Pancreas (tissue), 10 donors: Measurements from ENCODE around the gene HDHD2. TPM values are rescaled to one million over a fixed set of nuclear protein-coding genes. Genes with fewer than 3 reads are reported as not detected.

Source experiments
- ATAC-seq, 4 donors: fragments of 200-7000 bp; cut with Tn5 transposase; one replicate each; pipeline versions ENCODE4 v1.8.0 to v1.9.1; 2020; ENCODE audit warnings: mild to moderate bottlenecking in 4 of 4, moderate library complexity in 4 of 4
- DNase-seq, 6 donors: peaks; one replicate each; pipeline ENCODE4 v3.0.0-alpha.2; 2020
- FAIRE-seq: peaks from 2 replicates; lab custom pipeline; 2012; peaks lifted over from hg19 to GRCh38; lab: Jason Lieb, UNC
- H3K27ac ChIP-seq, 4 donors: fragments of 200-600 bp; sonication (generic); 1 replicate in 3 of 4; 2 replicates in 1 of 4; pipeline versions ENCODE4 v1.5.0 to v1.8.0; 2020
- H3K27me3 ChIP-seq, 4 donors: fragments of 200-600 bp; one replicate each; pipeline ENCODE4 v1.8.0; 2021
- H3K36me3 ChIP-seq, 3 donors: fragments of 200-600 bp; sonication (generic) in 1 of 3; one replicate each; pipeline versions ENCODE4 v1.5.0 to v1.8.0; 2020 to 2021
- H3K4me1 ChIP-seq, 3 donors: fragments of 200-600 bp; one replicate each; pipeline ENCODE4 v1.8.0; 2021
- H3K4me3 ChIP-seq, 4 donors: fragments of 200-600 bp; sonication (generic) in 2 of 4; one replicate each; pipeline versions ENCODE4 v1.5.0 to v1.8.0; 2020 to 2021
- H3K9me3 ChIP-seq, 4 donors: fragments of 200-600 bp; one replicate each; pipeline ENCODE4 v1.8.0; 2021
- WGBS, 2 donors: extraction: QIAGEN DNeasy Blood & Tissue Kit; methylation state at CpG; one replicate each; pipeline ENCODE4 v1.1.7; 2013; 5-methylcytosine and 5-hydroxymethylcytosine counted together
- intact Hi-C, 3 donors: fragments of 100-400 bp; cut with DNase I; formaldehyde crosslinking; loops; one replicate each; pipeline versions ENCODE4 v1.11.1 to v1.14.2; 2022
- polyA plus RNA-seq, 2 donors: library from polyadenylated mRNA; stranded (reverse); fragments of 200-250 nt; gene quantifications; one replicate each; pipeline ENCODE4 v1.2.3, GENCODE V29; 2013
- total RNA-seq, 6 donors: library from RNA; stranded (reverse); fragmentation: NEBNext Ultra II Directional in 4 of 6; extraction: Animal tissue kit (Norgen Biotek cat#: 25700) in 4 of 6; gene quantifications; one replicate each; pipeline versions ENCODE4 v1.2.1 to v1.2.4, GENCODE V29; 2021 to 2023
- TF ChIP-seq, protein P1 (sequence below), 4 donors: fragments of 200-600 bp; sonication (generic) in 3 of 4; IDR thresholded peaks; one replicate each; pipeline versions ENCODE4 v1.5.0 to v1.8.0; 2021; ENCODE audit warnings: antibody characterized with exemption in 4 of 4
- donor health status: healthy with polysubstance abuse.
- donor health status: DM: no; HTN: no; CAD: no; lungs with moderate emphysema.
- donor health status: DM: no; HTN: no; CAD: no.
- donor health status: control.
- donor health status: control.
- donor health status: Bipolar disorder and iron deficiency.
- donor health status: DM: yes; HTN: yes; CAD: no.
- donor health status: DM: no; HTN: no; CAD: no.
- donor health status: DM: no; HTN: no; CAD: no.
- donor health status: DM: yes; HTN: yes; CAD: no.

HDHD2 gene
- total and polyA plus RNA-seq, 8 donors: 12.7 to 28.0 (median 22.0) TPM

DNA sequence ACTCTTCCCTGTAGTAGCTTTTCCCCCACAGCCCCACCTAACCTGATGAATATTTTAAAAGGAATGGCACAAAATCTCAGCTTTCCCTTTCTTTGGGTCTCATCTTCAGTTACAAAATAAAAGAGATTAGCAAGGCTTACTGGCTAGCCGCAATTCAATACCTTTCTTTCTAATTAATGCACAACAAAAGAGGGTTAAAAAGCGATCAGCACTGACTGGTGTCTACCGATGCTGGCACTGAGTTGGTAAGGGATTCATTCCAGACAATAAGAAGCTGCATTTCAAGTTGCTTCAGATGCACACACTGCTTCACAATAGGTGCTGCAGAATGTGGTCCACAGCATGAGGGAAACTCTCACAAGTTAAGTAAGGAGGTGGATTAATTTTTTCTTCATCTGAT is 41.9 kb downstream of the HDHD2 start:
- DNase-seq (no peak), FAIRE-seq (no peak), ATAC-seq (no peak)
- H3K27me3 ChIP-seq: no peaks in the 10 kb centered on the region
- intact Hi-C loops: loop anchor here in 1 of 3 donors (10.0 kb wide), 1 partner anchor 96 kb away; no protein-coding TSS in a partner anchor
- WGBS, 2 donors: 68 to 71% methylated on average over 3 of the region's 3 CpGs
- no peaks in the 10 kb centered on the region for H3K9me3 ChIP-seq
- no peak overlapping the region for H3K4me3 ChIP-seq
- H3K27ac ChIP-seq: no peak overlapping the region
- TF ChIP-seq, protein P1, sequence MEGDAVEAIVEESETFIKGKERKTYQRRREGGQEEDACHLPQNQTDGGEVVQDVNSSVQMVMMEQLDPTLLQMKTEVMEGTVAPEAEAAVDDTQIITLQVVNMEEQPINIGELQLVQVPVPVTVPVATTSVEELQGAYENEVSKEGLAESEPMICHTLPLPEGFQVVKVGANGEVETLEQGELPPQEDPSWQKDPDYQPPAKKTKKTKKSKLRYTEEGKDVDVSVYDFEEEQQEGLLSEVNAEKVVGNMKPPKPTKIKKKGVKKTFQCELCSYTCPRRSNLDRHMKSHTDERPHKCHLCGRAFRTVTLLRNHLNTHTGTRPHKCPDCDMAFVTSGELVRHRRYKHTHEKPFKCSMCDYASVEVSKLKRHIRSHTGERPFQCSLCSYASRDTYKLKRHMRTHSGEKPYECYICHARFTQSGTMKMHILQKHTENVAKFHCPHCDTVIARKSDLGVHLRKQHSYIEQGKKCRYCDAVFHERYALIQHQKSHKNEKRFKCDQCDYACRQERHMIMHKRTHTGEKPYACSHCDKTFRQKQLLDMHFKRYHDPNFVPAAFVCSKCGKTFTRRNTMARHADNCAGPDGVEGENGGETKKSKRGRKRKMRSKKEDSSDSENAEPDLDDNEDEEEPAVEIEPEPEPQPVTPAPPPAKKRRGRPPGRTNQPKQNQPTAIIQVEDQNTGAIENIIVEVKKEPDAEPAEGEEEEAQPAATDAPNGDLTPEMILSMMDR (IDR thresholded peaks at IDR 0.05): no peak
- no peaks in the 10 kb centered on the region for H3K4me1 ChIP-seq
- H3K36me3 ChIP-seq: peaks cover 0 to 17% (median 0%) of the 10 kb centered on the region in 3 donors

DNA sequence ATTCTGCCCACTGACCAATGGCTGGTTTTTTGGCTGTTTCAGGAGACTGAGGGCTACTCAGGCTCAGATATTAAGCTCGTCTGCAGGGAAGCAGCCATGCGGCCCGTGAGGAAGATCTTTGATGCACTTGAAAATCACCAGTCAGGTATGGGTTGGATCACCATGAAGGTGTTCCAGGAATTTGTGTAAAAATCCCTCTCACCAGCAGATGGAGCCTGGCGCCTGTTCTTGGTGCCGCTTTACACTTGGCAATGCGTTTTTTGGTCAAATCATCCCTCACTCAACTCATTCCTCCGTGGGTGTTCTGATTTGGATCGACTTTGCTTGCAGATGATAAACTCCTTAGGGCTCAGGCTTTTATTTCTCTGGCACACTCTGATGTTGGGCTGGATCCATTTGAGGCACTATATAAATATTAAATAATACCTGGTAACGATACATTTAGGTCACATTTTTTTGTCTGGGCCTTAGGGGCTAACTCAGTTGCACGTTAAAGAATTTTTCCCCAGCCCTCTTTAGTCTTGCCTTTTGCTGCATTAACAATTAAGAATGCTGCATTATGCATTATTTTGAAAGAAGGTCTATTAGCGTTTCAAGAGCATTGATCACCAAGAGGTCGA is 50.0 kb downstream of the HDHD2 start:
- Histone ChIP-seq H3K9me3 (no peaks in the 10 kb centered on the region), H3K27me3 (no peaks in the 10 kb centered on the region), H3K27ac (no peak overlapping the region), H3K4me1 (no peaks in the 10 kb centered on the region), H3K36me3 (peaks cover 0 to 5% (median 0%) of the 10 kb centered on the region in 3 donors), H3K4me3 (no peak overlapping the region)
- intact Hi-C loops: loop anchor here in 2 of 3 donors (5.0 to 10.0 kb wide), 2 partner anchors 102 to 104 kb away; no protein-coding TSS in a partner anchor
- FAIRE-seq (no peak), DNase-seq (peak; percentile 18 to 73 (median 42)), ATAC-seq (peak; percentile 80 to 93 (median 90))
- TF ChIP-seq, protein P1 (IDR thresholded peaks at IDR 0.05): peak; percentile 49 to 59 (median 56)
- 23 to 25% methylated on average over 12 of the region's 12 CpGs for WGBS, 2 donors

DNA sequence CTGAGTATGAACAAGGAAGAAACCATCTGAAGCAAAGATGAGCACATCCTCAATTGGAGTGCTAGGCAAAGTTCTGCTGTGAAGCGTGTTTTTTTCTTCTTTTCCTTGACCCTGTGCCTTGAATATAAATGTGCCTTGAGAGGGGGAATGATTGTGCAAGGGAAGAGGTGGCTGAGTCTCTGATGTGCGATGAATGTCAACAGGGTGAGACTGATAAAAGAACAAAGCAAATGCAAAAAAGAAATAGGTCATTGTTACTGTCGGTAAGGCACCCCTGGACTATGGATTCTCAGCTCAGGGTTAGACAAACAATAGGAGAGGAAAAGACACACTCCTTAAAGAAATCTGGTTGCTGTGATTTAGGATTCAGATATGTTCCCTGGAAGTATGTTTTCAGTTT is 54.5 kb downstream of the HDHD2 start:
- Histone ChIP-seq H3K4me3 (no peak overlapping the region), H3K27ac (no peak overlapping the region), H3K4me1 (no peaks in the 10 kb centered on the region), H3K9me3 (no peaks in the 10 kb centered on the region), H3K36me3 (no peaks in the 10 kb centered on the region), H3K27me3 (no peaks in the 10 kb centered on the region)
- DNase-seq: no peak
- ATAC-seq: no peak
- no peak for FAIRE-seq
- intact Hi-C loops: loop anchor here in 1 of 3 donors (10.0 kb wide), 1 partner anchor 659 kb away; no protein-coding TSS in a partner anchor
- 82 to 83% methylated on average over 3 of the region's 3 CpGs for WGBS, 2 donors
- TF ChIP-seq, protein P1 (IDR thresholded peaks at IDR 0.05): no peak

DNA sequence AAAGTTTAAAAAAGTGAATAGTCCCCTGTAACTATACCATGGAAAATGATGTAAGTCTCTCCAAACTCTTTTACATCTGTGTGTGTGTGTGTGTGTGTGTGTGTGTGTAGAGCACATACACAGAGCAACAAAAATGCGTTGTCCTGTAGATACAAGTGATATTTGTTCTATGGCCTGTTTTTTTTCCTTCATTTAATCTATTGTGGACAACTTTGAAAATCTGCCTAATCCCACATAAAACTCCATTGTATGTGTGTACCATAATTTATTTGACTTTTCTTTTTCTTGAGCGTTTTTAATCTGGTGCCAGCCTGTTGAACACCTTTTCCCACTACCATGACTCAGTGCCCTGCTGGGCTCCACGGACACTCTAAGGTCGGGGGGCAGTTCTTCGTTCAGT is 62.6 kb downstream of the HDHD2 start:
- H3K27ac ChIP-seq: no peak overlapping the region
- H3K9me3 ChIP-seq: no peaks in the 10 kb centered on the region
- FAIRE-seq: no peak
- TF ChIP-seq, protein P1 (IDR thresholded peaks at IDR 0.05): no peak
- no peak for DNase-seq
- no peaks in the 10 kb centered on the region for H3K36me3 ChIP-seq
- no peak overlapping the region for H3K4me3 ChIP-seq
- ATAC-seq: no peak
- no peaks in the 10 kb centered on the region for H3K4me1 ChIP-seq
- no peaks in the 10 kb centered on the region for H3K27me3 ChIP-seq
- WGBS, 2 donors: 81 to 92% methylated on average over 5 of the region's 5 CpGs
- intact Hi-C loops: no loop called here

DNA sequence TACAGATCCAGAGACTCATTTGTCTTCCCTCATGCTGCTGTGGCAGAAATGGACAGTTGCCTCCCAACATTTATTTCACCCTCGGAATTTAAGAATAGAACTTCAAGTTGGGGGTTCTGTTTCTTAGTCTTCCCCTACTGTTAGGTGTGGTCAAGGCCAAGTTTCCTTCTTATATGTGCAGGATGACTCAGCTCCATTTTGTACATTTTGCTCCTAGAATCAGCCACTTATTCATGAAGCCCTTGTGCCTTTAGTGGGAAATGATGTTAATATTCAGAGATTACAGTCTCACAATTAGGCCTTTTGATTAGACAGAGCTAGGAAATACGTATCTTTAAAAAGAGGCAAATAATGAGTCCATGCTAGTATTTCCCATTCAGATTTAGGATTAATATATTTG is 68.7 kb downstream of the HDHD2 start:
- H3K9me3 ChIP-seq: no peaks in the 10 kb centered on the region
- no peaks in the 10 kb centered on the region for H3K27me3 ChIP-seq
- no peaks in the 10 kb centered on the region for H3K4me1 ChIP-seq
- TF ChIP-seq, protein P1 (IDR thresholded peaks at IDR 0.05): no peak
- intact Hi-C loops: no loop called here
- WGBS, 2 donors: 81 to 89% methylated on average over 2 of the region's 2 CpGs
- no peak overlapping the region for H3K27ac ChIP-seq
- no peak for ATAC-seq
- DNase-seq: no peak
- no peaks in the 10 kb centered on the region for H3K36me3 ChIP-seq
- FAIRE-seq: no peak
- H3K4me3 ChIP-seq: no peak overlapping the region
